GM21576 (cell line): Measurements from ENCODE around the gene MYL9.

Experiments used
- ATAC-seq: cut with Tn5 transposase; IDR thresholded peaks from one replicate; pipeline ENCODE4 v1.9.1; 2021; ENCODE audit warnings: mild to moderate bottlenecking, moderate library complexity; ENCODE audit not compliant: unreplicated experiment

MYL9 gene

GRCh38 chr20:36525620-36526365 is 15.5 kb upstream of the MYL9 start:
- ATAC-seq = no peak

- no peak for ATAC-seq
These were observed 14.8 kb upstream of the MYL9 start for GRCh38 chr20:36526521-36527011.

DNA sequence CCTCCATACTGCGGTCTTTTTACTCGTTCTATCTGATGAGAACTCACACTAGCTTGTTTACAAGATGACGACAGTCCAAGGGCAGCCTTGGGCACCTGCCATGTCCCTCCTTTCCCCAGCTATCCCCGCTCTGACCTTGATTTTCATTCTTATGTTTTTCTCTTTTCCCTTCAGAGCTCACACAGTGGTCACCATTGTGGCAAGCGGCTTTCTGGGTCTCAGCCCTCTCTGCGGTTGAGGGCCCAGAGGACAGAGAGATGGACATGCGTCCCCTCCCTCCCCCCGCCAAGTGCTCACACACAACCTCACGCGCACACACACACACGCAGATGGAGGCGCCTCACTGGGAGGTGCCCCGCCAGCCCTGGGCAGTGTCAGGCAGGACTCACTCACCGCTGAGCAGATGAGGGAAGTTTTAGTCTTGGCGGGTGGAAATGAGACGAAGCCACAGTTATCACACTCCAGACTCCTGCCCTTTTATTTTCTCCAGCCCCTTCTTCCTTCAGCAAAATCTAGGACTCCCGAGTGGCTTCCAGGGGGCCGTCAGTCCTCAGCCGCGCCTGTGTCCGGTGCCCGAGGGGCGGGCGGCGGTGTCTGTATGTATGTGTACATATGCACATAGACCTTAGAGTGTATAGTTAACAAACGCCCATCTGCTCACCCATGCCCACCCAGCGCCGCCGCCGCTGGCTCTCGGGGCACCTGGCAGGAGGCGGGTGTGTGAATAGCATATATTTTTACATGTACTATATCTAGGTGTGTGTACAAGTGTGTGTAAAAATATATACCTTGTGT is 13.8 kb upstream of the MYL9 start:
- ATAC-seq = no peak

DNA sequence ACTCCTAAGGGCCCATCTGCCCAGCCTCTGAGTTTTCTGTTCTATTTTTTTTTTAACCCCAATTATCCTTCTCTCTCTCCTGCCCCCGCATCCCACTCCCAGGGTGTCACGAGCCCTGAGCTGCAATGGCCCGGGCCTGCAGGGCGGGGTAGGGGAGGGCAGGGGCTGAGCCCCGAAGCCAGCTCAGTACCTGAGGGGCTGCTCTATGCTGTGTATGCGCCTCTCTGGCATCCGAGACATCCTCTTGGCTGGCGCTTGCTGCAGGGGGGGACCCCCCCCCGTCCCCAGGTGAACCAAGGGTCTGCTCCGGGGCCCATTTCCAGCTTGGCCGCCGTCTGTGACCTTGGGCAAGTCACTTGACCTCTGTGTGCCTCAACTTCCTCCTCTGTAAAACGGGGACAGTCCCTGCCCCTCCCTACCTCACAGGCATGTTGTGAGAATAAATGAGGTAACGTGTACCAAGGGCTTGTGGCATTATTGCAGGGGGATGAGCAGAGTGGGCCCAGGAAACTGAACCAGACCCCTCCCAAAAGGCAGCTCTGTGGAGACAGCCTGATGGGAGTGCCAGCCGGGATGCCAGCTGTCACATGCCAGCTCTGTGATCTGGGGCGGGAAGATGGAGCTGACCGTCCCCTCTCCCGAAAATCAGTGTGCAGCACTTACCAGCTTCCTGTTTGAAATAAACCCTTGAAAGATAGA is 13.0 kb upstream of the MYL9 start:
- ATAC-seq = no peak

DNA sequence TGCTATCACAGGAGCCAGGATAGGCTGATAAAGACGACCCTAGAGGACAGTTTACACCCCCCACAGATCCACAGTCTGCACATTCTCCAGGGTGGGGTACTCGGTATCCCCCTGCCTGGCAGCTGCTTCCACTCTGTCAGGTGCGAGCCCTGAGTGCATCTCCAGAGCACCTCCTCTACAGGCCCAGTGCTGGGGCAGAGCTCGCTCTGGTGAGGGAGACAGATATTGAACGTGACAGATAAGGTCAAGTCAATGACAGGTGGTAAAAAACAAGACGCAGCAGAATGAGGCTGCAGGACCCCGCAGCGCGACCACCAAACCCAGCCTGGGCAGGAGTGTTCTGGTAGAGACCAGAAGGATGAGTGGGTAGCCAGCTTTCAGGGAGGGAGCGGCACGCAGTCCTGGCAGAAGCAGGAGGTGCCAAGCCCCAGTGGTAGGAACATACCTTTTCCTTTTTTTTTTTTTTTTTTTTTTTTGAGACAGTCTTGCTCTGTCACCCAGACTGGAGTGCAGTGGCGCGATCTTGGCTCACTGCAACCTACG is 12.4 kb upstream of the MYL9 start:
- ATAC-seq = no peak

- ATAC-seq = no peak
These were observed 8.9 kb upstream of the MYL9 start for GRCh38 chr20:36532388-36532787.

DNA sequence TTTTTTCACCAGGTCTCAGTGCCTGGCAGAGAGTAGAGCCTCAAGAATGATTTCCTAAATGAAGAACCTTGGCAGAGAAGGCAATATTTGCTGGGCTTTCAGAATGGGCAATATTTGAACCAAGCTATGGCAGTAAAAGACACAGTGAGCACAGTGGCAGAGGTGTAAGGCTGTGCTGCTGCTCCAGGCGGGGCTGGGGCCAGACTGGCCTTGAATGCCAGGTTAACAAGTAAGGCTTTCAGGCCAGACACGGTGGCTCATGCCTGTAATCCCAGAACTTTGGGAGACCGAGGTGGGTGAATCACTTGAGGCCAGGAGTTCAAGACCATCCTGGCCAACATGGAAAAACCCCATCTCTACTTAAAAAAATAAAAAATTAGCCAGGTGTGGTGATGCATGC is 8.5 kb upstream of the MYL9 start:
- no peak for ATAC-seq

- no peak for ATAC-seq
These were observed 3.1 kb upstream of the MYL9 start for GRCh38 chr20:36538026-36538722.

GRCh38 chr20:36540551-36541211 is 638 bp upstream of the MYL9 start:
- no peak for ATAC-seq

GRCh38 chr20:36541768-36542488 is 609 bp downstream of the MYL9 start:
- no peak for ATAC-seq

DNA sequence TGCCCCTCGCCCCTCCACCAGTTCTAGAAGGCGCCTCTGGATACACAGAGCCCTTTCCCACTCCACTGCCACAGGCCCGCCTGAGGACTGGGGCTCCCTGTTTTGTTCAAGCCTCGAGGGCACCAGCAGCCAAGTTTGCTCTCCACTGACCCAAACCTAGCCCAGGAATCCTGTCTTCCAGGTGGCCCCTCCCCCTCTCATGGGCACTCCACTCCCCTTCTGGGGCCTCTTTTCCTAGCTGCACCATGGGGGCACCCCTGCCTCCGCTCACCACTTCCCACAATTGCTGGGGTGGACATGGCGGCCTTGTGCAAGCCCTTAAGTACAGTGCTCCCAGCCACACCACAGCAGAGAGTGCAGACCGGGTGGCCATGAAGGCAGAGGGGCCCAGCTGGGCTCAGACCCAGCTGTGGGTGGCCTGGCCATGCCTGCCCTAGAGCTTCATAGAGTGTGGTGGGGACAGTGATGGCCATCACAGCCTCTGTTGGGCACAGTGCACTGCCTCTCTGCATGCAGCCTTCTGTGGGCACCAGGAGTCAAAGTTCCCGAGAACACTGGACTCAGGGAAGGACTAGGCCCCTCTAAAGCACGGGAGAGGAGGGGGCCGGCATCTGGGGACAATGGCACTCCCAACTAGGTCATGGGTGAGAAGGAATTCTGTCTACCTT is 1.3 kb downstream of the MYL9 start:
- ATAC-seq = no peak

- no peak for ATAC-seq
These were observed 2.1 kb downstream of the MYL9 start for GRCh38 chr20:36543184-36544133.

DNA sequence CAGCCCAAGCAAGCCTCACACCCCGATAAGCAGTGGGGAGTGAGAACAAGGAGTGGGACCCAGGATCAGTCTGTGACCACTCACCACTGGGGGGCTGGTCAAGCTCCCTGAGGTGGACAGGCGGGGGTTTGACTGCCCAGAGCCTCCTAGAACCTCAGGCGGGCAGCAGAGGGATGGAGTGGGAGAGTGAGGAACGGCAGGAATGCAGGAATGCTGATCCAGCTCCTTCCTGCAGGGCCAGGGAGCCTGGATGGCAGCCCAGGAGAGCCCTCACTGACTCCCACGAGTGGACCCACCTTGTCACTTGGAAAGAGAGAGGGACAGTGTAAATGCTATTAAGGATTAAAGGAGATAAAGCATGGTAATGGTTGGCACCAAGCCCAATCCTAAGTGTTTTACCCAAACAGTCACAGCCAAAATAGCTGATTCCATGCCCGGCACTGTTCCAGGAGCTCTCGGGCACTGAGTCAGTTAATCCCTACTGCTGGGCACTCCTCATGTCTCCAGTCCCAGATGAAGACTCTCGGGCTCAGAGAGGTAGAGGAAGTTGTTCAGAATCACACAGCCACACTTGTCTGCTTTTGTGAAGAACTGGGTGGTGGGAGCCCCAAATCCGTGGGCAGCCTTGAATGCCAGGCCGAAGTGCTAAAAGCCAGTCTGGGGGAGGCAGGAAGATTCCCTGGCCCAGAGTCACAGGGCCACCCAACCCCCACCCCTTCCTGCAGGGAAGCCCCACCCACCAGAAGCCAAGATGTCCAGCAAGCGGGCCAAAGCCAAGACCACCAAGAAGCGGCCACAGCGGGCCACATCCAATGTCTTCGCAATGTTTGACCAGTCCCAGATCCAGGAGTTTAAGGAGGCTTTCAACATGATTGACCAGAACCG is 3.1 kb downstream of the MYL9 start:
- no peak for ATAC-seq

GRCh38 chr20:36546111-36546736 is 4.9 kb downstream of the MYL9 start:
- ATAC-seq = no peak

DNA sequence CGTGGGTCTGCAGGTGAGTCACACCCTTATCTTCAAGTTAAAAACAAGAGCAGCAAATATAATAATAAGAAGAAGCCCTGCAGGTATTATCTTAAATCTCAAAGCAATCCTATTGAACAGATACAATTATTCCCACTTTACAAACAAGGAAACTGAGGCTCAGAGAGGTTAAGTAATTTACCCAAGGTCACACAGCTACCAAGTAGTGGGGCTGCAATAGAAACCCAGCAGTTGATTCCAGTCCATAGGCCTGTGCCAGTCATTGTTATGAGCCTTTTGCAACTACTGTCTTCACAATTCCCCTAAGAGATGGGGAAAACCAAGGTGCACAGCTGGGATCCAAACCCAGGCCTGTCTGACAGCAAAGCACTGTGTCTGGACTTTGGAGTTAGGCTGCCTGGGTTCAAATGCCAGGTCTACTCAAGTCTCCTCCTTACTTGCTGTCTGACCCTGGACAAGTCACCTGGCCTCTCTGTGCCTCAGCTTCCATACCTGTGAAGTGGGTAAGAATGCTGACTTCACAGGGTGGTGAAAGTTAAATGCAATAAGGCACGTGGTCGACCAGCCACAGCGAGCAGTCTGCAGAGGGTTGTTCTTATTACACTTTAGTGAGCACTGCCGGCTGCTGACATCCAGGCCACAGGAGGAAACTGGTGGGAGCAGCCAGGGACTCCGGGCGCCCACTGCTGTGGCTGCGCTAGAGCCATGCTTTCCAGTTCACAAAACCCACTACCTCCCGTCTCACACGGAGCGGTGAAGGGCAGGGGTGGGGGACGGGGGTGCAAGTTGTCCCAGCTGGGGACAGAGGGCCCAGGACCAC is 6.1 kb downstream of the MYL9 start:
- ATAC-seq = no peak

- no peak for ATAC-seq
These were observed 6.6 kb downstream of the MYL9 start for GRCh38 chr20:36548006-36548315.
